H9 (cell line): ENCODE data around the gene TNFSF4. TPM values are rescaled to one million over a fixed set of nuclear protein-coding genes. Genes with fewer than 3 reads are reported as not detected.

Source experiments
- DNase-seq: peaks from one replicate; pipeline ENCODE4 v3.0.0-alpha.2; 2017
- H2AFZ ChIP-seq: one replicate; pipeline ENCODE4 v1.6.1; 2013; ENCODE audit warnings: mild to moderate bottlenecking, low read length, control low read depth, moderate library complexity
- H2AK5ac ChIP-seq: 2 replicates; pipeline ENCODE4 v1.6.1; 2013; ENCODE audit warnings: low read length, control low read depth, mixed read lengths; ENCODE audit not compliant: insufficient read length
- H2BK120ac ChIP-seq: one replicate; pipeline ENCODE4 v1.6.1; 2013; ENCODE audit warnings: low read depth, mild to moderate bottlenecking, low read length, control low read depth, inconsistent platforms; ENCODE audit not compliant: poor library complexity, severe bottlenecking
- H2BK12ac ChIP-seq: 2 replicates; pipeline ENCODE4 v1.6.1; 2013; ENCODE audit warnings: low read length, control low read depth, mixed read lengths, low read depth; ENCODE audit not compliant: insufficient read length
- H2BK15ac ChIP-seq: 2 replicates; pipeline ENCODE4 v1.6.1; 2013; ENCODE audit warnings: low read depth, low read length, control low read depth
- H2BK20ac ChIP-seq: one replicate; pipeline ENCODE4 v1.6.1; 2013; ENCODE audit warnings: low read depth, mild to moderate bottlenecking, low read length, control low read depth, inconsistent platforms; ENCODE audit not compliant: poor library complexity, severe bottlenecking
- H2BK5ac ChIP-seq: 2 replicates; pipeline ENCODE4 v1.6.1; 2013; ENCODE audit warnings: low read length, control low read depth, mixed read lengths; ENCODE audit not compliant: insufficient read length
- H3K14ac ChIP-seq: 2 replicates; pipeline ENCODE4 v1.6.1; 2013; ENCODE audit warnings: low read length, control low read depth; ENCODE audit not compliant: insufficient read depth
- H3K18ac ChIP-seq: 2 replicates; pipeline ENCODE4 v1.6.1; 2013; ENCODE audit warnings: low read depth, mild to moderate bottlenecking, mixed read lengths, low read length, control low read depth; ENCODE audit not compliant: insufficient read length
- H3K23ac ChIP-seq: 2 replicates; pipeline ENCODE4 v1.6.1; 2013; ENCODE audit warnings: low read length, control low read depth, mixed read lengths, low read depth; ENCODE audit not compliant: insufficient read length
- H3K23me2 ChIP-seq: 2 replicates; pipeline ENCODE4 v1.6.1; 2013; ENCODE audit warnings: low read depth, mild to moderate bottlenecking, mixed read lengths, low read length, control low read depth; ENCODE audit not compliant: insufficient read length, poor library complexity, severe bottlenecking
- H3K27ac ChIP-seq: 2 replicates; pipeline ENCODE4 v1.5.1; 2013; ENCODE audit warnings: low read length, control low read depth, mixed read lengths, low read depth; ENCODE audit not compliant: insufficient read length
- H3K27me3 ChIP-seq: 2 replicates; pipeline ENCODE4 v1.6.1; 2013; ENCODE audit warnings: low read length, control low read depth, inconsistent platforms; ENCODE audit not compliant: insufficient read depth
- H3K4ac ChIP-seq: 2 replicates; pipeline ENCODE4 v1.6.1; 2013; ENCODE audit warnings: low read depth, mild to moderate bottlenecking, control low read depth, inconsistent platforms, low read length, moderate library complexity
- H3K4me1 ChIP-seq: 2 replicates; pipeline ENCODE4 v1.6.1; 2013; ENCODE audit warnings: low read length, control low read depth, inconsistent platforms; ENCODE audit not compliant: insufficient read depth
- H3K4me2 ChIP-seq: 2 replicates; pipeline ENCODE4 v1.6.1; 2013; ENCODE audit warnings: low read length, control low read depth, mixed read lengths; ENCODE audit not compliant: insufficient read length, insufficient read depth
- H3K56ac ChIP-seq: 2 replicates; pipeline ENCODE4 v1.6.1; 2013; ENCODE audit warnings: low read depth, mild to moderate bottlenecking, mixed read lengths, low read length, control low read depth; ENCODE audit not compliant: insufficient read length
- H3K79me1 ChIP-seq: 2 replicates; pipeline ENCODE4 v1.6.1; 2013; ENCODE audit warnings: low read depth, mild to moderate bottlenecking, moderate library complexity, low read length, control low read depth, inconsistent platforms; ENCODE audit not compliant: insufficient read depth, poor library complexity, severe bottlenecking
- H3K79me2 ChIP-seq: 2 replicates; pipeline ENCODE4 v1.6.1; 2013; ENCODE audit warnings: low read length, control low read depth, inconsistent platforms; ENCODE audit not compliant: insufficient read depth
- H3K9ac ChIP-seq: 2 replicates; pipeline ENCODE4 v1.6.1; 2013; ENCODE audit warnings: low read length, control low read depth, mixed read lengths; ENCODE audit not compliant: insufficient read length; ENCODE audit errors: extremely low read depth
- H3K9me3 ChIP-seq: one replicate; pipeline ENCODE4 v1.6.1; 2013; ENCODE audit warnings: low read depth, low read length, inconsistent platforms; ENCODE audit not compliant: control insufficient read depth
- H3T11ph ChIP-seq: one replicate; pipeline ENCODE4 v1.6.1; 2013; ENCODE audit warnings: mild to moderate bottlenecking, low read length, control low read depth, inconsistent platforms
- H4K20me1 ChIP-seq: one replicate; pipeline ENCODE4 v1.6.1; 2013; ENCODE audit not compliant: control insufficient read depth, insufficient read length, insufficient read depth
- H4K5ac ChIP-seq: 2 replicates; pipeline ENCODE4 v1.6.1; 2013; ENCODE audit warnings: low read depth, mild to moderate bottlenecking, mixed read lengths, low read length, control low read depth; ENCODE audit not compliant: insufficient read length
- H4K8ac ChIP-seq: replicated peaks from 2 replicates; pipeline ENCODE4 v1.6.1; 2013; ENCODE audit warnings: low read length, control low read depth, mixed read lengths, low read depth; ENCODE audit not compliant: insufficient read length
- H4K91ac ChIP-seq: 2 replicates; pipeline ENCODE4 v1.6.1; 2013; ENCODE audit warnings: low read depth, mild to moderate bottlenecking, moderate library complexity, mixed read lengths, low read length, control low read depth; ENCODE audit not compliant: insufficient read length
- H3K27ac Mint-ChIP-seq, 3 experiments: 2 replicates in 2 of 3; 3 replicates in 1 of 3; pipeline ENCODE4 v1.8.0; 2020 to 2021; ENCODE audit warnings: mixed read lengths in 3 of 3, mild to moderate bottlenecking in 1 of 3, moderate library complexity in 1 of 3
- H3K27me3 Mint-ChIP-seq: 2 replicates; pipeline ENCODE4 v1.8.0; 2021; ENCODE audit warnings: low read depth, mild to moderate bottlenecking, moderate library complexity, mixed read lengths
- H3K36me3 Mint-ChIP-seq, 3 experiments: 2 replicates in 2 of 3; 3 replicates in 1 of 3; pipeline ENCODE4 v1.8.0; 2020 to 2021; ENCODE audit warnings: low read depth in 3 of 3, mixed read lengths in 3 of 3; ENCODE audit not compliant: insufficient read depth in 1 of 3
- H3K4me1 Mint-ChIP-seq, 2 experiments: 2 replicates each; pipeline ENCODE4 v1.8.0; 2020; ENCODE audit warnings: mixed read lengths in 2 of 2
- H3K4me3 Mint-ChIP-seq, 2 experiments: 2 replicates in 1 of 2; 3 replicates in 1 of 2; pipeline ENCODE4 v1.8.0; 2020 to 2021; ENCODE audit warnings: mild to moderate bottlenecking in 2 of 2, mixed read lengths in 2 of 2, moderate library complexity in 1 of 2
- H3K9me3 Mint-ChIP-seq, 2 experiments: 2 replicates in 1 of 2; 3 replicates in 1 of 2; pipeline ENCODE4 v1.8.0; 2020; ENCODE audit warnings: mild to moderate bottlenecking in 2 of 2, mixed read lengths in 2 of 2, moderate library complexity in 1 of 2
- CTCF ChIP-seq: fragments of 200-600 bp; sonication (generic); conservative IDR thresholded peaks from 3 replicates; pipeline ENCODE4 v1.8.0; 2021; ENCODE audit warnings: antibody characterized with exemption, mild to moderate bottlenecking
- WGBS: extraction: QIAGEN DNeasy Blood & Tissue Kit; methylation state at CpG from one replicate; pipeline ENCODE4 v1.1.7; 2013; ENCODE audit warnings: missing lambda C conversion rate, low lambda C conversion rate, mixed read lengths; ENCODE audit not compliant: insufficient read length; ENCODE audit errors: extremely low coverage; 5-methylcytosine and 5-hydroxymethylcytosine counted together
- total RNA-seq: library from RNA; stranded (reverse); gene quantifications from 2 replicates; pipeline ENCODE4 v1.2.1, GENCODE V29; 2021

Gene TNFSF4
- total RNA-seq, 1 experiment from 2014 or later, result 0.28 TPM

DNA sequence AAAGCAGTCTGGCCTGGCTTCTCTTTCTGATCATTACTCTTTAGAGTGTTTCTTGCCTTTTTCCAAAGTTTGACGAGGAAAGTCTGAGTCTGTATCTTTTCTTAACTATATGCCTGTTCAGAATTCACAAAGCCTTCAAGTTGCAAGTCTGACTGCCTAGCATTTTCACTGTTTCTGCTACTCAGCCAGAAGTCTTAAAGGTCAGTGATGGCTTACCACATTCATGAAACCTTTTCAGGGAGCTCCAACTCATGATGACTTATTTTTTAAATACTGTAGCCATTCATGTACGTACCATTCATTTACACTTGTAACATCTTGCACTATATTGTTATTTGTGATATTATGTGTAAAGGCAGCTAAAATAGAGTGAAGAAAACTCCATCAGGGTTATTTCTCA, 58.2 kb downstream of the TNFSF4 start:
- Histone ChIP-seq H2BK120ac (no peak overlapping the region), H3K4ac (no peak overlapping the region), H3K18ac (no peak overlapping the region), H3K9me3 (peaks cover 6% of the 10 kb centered on the region), H3K23me2 (no peaks in the 10 kb centered on the region), H4K20me1 (no peaks in the 10 kb centered on the region), H3K9ac (no peak overlapping the region), H3T11ph (no peak overlapping the region), H3K56ac (no peak overlapping the region), H2BK15ac (no peak overlapping the region), H4K5ac (no peak overlapping the region), H3K4me2 (no peak overlapping the region), H4K8ac (no peak overlapping the region), H2AK5ac (no peak overlapping the region), H3K27ac (no peak overlapping the region), H2BK5ac (no peak overlapping the region), H3K79me2 (no peaks in the 10 kb centered on the region), H3K23ac (no peak overlapping the region), H3K14ac (no peak overlapping the region), H3K27me3 (no peaks in the 10 kb centered on the region), H2AFZ (no peak overlapping the region), H2BK20ac (no peak overlapping the region), H3K4me1 (no peaks in the 10 kb centered on the region), H2BK12ac (no peak overlapping the region), H4K91ac (no peak overlapping the region), H3K79me1 (no peaks in the 10 kb centered on the region)
- H3K27me3 Mint-ChIP-seq, result no peaks in the 10 kb centered on the region; the same call in 1 of the 2 replicates
- H3K27ac Mint-ChIP-seq, result no peak overlapping the region
- no peaks in the 10 kb centered on the region for H3K4me1 Mint-ChIP-seq
- WGBS, result no CpG with 5 or more reads among the region's 2 CpGs
- peaks cover 29 to 42% of the 10 kb centered on the region in 2 experiments for H3K9me3 Mint-ChIP-seq
- DNase-seq, result no peak
- TF ChIP-seq CTCF, result no peak
- H3K4me3 Mint-ChIP-seq, result no peak overlapping the region
- H3K36me3 Mint-ChIP-seq, result peaks cover 12 to 15% (median 13%) of the 10 kb centered on the region in 3 experiments
